Fibroblast of lung (primary cell): ENCODE data around the gene SLCO1A2. TPM values are rescaled to one million over a fixed set of nuclear protein-coding genes. Genes with fewer than 3 reads are reported as not detected.

Experiments used
- DNase-seq, 2 donors: peaks; one replicate each; pipeline versions ENCODE4 v3.0.0 to v3.0.0-alpha.2; 2010; ENCODE audit warnings: low read depth in 2 of 2
- H2AFZ ChIP-seq: 2 replicates; pipeline ENCODE4 v1.5.1; 2012; ENCODE audit warnings: low read length, control low read depth, inconsistent platforms
- H3K27ac ChIP-seq: 2 replicates; pipeline ENCODE4 v1.5.1; 2011; ENCODE audit warnings: low read length, control low read depth; ENCODE audit not compliant: insufficient read depth
- H3K27me3 ChIP-seq: 2 replicates; pipeline ENCODE4 v1.5.1; 2011; ENCODE audit warnings: mild to moderate bottlenecking, low read length; ENCODE audit not compliant: control insufficient read depth, insufficient read depth
- H3K36me3 ChIP-seq: 2 replicates; pipeline ENCODE4 v1.5.1; 2011; ENCODE audit warnings: low read length; ENCODE audit not compliant: control insufficient read depth, insufficient read depth
- H3K4me1 ChIP-seq: 2 replicates; pipeline ENCODE4 v1.5.1; 2011; ENCODE audit warnings: low read length; ENCODE audit not compliant: control insufficient read depth, insufficient read depth; ENCODE audit errors: extremely low read depth
- H3K4me2 ChIP-seq: 2 replicates; pipeline ENCODE4 v1.5.1; 2011; ENCODE audit warnings: low read length, control low read depth; ENCODE audit not compliant: insufficient read depth; ENCODE audit errors: extremely low read depth
- H3K4me3 ChIP-seq, 4 experiments: fragments of 200-600 bp in 1 of 4; sonication (generic) in 1 of 4; replicated peaks in 1 of 4; 2 replicates each; pipeline ENCODE4 v1.5.1; 2011 to 2016; ENCODE audit warnings: low read length in 4 of 4, low read depth in 3 of 4, mild to moderate bottlenecking in 3 of 4, control low read depth in 2 of 4, inconsistent platforms in 1 of 4, mixed read lengths in 1 of 4; ENCODE audit not compliant: insufficient read depth in 1 of 4; ENCODE audit errors: control extremely low read depth in 1 of 4
- H3K79me2 ChIP-seq: 2 replicates; pipeline ENCODE4 v1.5.1; 2012; ENCODE audit warnings: mild to moderate bottlenecking, low read length, inconsistent platforms; ENCODE audit not compliant: control insufficient read depth, insufficient read depth
- H3K9ac ChIP-seq: 2 replicates; pipeline ENCODE4 v1.5.1; 2011; ENCODE audit warnings: mild to moderate bottlenecking, low read length, control low read depth; ENCODE audit not compliant: insufficient read depth
- H3K9me3 ChIP-seq: 2 replicates; pipeline ENCODE4 v1.5.1; 2012; ENCODE audit warnings: low read depth, low read length; ENCODE audit not compliant: control insufficient read depth, insufficient read depth
- H4K20me1 ChIP-seq: 2 replicates; pipeline ENCODE4 v1.5.1; 2011; ENCODE audit warnings: low read length; ENCODE audit not compliant: control insufficient read depth, insufficient read depth; ENCODE audit errors: extremely low read depth
- EZH2 ChIP-seq: IDR thresholded peaks from 2 replicates; pipeline ENCODE4 v1.5.1; 2012; ENCODE audit warnings: low read length, control low read depth, mild to moderate bottlenecking; ENCODE audit errors: missing control alignments
- polyA plus RNA-seq, 2 donors: library from polyadenylated mRNA; depleted of rRNA in 1 of 2; stranded (reverse) in 1 of 2; unstranded in 1 of 2; fragments of >200 nt; gene quantifications; 2 replicates each; pipeline ENCODE4 v1.2.1, GENCODE V29; 2011 to 2012; ENCODE audit warnings: missing spikeins in 1 of 2
- total RNA-seq: library from RNA; depleted of rRNA; stranded (reverse); fragments of >200 nt; gene quantifications from 2 replicates; pipeline ENCODE4 v1.2.1, GENCODE V29; 2014
- TF ChIP-seq, protein P1 (sequence below), 2 donors: IDR thresholded peaks in 1 of 2; conservative IDR thresholded peaks in 1 of 2; 1 replicate in 1 of 2; 2 replicates in 1 of 2; pipeline ENCODE4 v1.5.1; 2011 to 2012; ENCODE audit warnings: low read length in 2 of 2, control low read depth in 1 of 2, inconsistent platforms in 1 of 2, low read depth in 1 of 2, mild to moderate bottlenecking in 1 of 2

The SLCO1A2 gene
- total and polyA plus RNA-seq, 2 donors (not counting 1 experiment from before 2014, with no cell fraction given), result not detected

DNA sequence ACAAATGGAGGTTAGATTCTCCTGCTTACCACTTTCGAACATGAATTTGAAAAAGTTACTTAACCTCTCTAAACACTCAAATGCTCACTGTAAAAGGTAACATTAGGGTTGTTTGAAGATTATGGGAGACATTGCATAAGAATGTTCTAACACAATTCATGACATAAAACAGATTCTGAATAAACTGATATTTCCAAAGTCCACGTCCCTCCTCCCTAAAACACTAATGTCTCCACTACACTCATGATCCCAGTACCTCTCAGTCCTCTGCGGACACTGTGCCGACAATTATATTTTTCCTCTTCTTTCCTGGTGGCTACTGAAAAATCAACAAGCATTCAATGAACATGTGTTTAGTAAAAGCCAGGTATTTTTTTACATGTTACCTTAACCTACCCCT is 19.2 kb upstream of the SLCO1A2 start:
- no peaks in the 10 kb centered on the region for H4K20me1 ChIP-seq
- H2AFZ ChIP-seq, result no peak overlapping the region
- no peak overlapping the region for H3K9ac ChIP-seq
- no peak overlapping the region for H3K4me2 ChIP-seq
- no peak overlapping the region for H3K4me3 ChIP-seq
- no peaks in the 10 kb centered on the region for H3K79me2 ChIP-seq
- no peaks in the 10 kb centered on the region for H3K4me1 ChIP-seq
- no peaks in the 10 kb centered on the region for H3K9me3 ChIP-seq
- no peaks in the 10 kb centered on the region for H3K36me3 ChIP-seq
- no peak overlapping the region for H3K27ac ChIP-seq
- no peak for DNase-seq
- no peaks in the 10 kb centered on the region for H3K27me3 ChIP-seq
- TF ChIP-seq, protein P1, sequence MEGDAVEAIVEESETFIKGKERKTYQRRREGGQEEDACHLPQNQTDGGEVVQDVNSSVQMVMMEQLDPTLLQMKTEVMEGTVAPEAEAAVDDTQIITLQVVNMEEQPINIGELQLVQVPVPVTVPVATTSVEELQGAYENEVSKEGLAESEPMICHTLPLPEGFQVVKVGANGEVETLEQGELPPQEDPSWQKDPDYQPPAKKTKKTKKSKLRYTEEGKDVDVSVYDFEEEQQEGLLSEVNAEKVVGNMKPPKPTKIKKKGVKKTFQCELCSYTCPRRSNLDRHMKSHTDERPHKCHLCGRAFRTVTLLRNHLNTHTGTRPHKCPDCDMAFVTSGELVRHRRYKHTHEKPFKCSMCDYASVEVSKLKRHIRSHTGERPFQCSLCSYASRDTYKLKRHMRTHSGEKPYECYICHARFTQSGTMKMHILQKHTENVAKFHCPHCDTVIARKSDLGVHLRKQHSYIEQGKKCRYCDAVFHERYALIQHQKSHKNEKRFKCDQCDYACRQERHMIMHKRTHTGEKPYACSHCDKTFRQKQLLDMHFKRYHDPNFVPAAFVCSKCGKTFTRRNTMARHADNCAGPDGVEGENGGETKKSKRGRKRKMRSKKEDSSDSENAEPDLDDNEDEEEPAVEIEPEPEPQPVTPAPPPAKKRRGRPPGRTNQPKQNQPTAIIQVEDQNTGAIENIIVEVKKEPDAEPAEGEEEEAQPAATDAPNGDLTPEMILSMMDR (conservative IDR thresholded peaks at IDR 0.05 in 1 of 2, IDR thresholded peaks at IDR 0.05 in 1 of 2; ENCODE audit: low read depth in 1 of 2, low read length in 2 of 2), result no peak
- no peak for TF ChIP-seq EZH2

DNA sequence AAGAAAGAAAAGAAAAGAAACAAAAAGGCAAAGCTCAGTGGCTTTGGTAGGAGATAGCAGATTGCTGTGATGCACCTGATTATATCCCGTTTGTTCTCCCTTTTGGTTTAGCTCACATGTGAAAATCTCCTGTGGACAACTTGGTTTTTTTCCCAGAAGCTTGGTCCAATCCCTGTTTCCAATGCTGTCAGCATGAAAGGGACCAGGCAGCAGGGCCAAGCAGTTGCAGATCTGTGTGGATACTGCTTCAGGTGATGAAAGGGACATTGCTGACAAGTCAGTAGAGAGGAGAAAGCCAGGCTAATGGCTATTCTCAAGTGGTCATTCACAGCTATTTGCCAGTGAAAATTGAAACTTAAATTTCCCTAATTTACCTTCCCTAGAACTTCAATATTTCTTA is 18.8 kb upstream of the SLCO1A2 start:
- no peak overlapping the region for H3K4me3 ChIP-seq
- H3K4me1 ChIP-seq, result no peaks in the 10 kb centered on the region
- H3K9me3 ChIP-seq, result no peaks in the 10 kb centered on the region
- no peaks in the 10 kb centered on the region for H3K36me3 ChIP-seq
- no peak overlapping the region for H3K4me2 ChIP-seq
- H2AFZ ChIP-seq, result no peak overlapping the region
- no peaks in the 10 kb centered on the region for H3K27me3 ChIP-seq
- H4K20me1 ChIP-seq, result no peaks in the 10 kb centered on the region
- no peaks in the 10 kb centered on the region for H3K79me2 ChIP-seq
- no peak for DNase-seq
- no peak overlapping the region for H3K9ac ChIP-seq
- TF ChIP-seq, protein P1 (conservative IDR thresholded peaks at IDR 0.05 in 1 of 2, IDR thresholded peaks at IDR 0.05 in 1 of 2; ENCODE audit: low read depth in 1 of 2, low read length in 2 of 2), result no peak
- no peak for TF ChIP-seq EZH2
- H3K27ac ChIP-seq, result no peak overlapping the region

DNA sequence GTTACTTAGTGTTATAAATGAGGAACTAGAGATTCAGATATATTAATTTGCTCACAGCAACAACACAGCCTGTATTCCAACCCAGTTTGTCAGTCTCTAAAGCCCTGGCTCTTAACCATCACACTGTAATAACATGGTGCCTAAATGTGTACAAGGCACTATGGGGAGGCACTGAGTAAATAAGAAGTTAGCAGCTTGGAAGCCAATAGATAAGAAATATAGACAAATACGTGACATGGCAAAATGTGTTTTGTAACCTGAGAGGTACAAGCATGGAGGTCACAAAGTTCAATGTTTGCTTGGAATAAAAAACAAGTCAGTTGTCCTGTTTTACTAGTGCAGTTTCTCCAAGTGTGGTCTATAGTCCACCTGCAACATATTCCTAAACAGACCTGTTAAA is 16.3 kb upstream of the SLCO1A2 start:
- no peak for DNase-seq
- Histone ChIP-seq H3K9ac (no peak overlapping the region), H3K4me2 (no peak overlapping the region), H2AFZ (no peak overlapping the region), H3K4me3 (no peak overlapping the region), H3K9me3 (no peaks in the 10 kb centered on the region), H3K79me2 (no peaks in the 10 kb centered on the region), H4K20me1 (no peaks in the 10 kb centered on the region), H3K27me3 (no peaks in the 10 kb centered on the region), H3K27ac (no peak overlapping the region), H3K4me1 (no peaks in the 10 kb centered on the region), H3K36me3 (no peaks in the 10 kb centered on the region)
- no peak for TF ChIP-seq EZH2
- TF ChIP-seq, protein P1 (conservative IDR thresholded peaks at IDR 0.05 in 1 of 2, IDR thresholded peaks at IDR 0.05 in 1 of 2; ENCODE audit: low read depth in 1 of 2, low read length in 2 of 2), result no peak
